ENCODE results near the gene EXOC3L1. TPM values are rescaled to one million over a fixed set of nuclear protein-coding genes. Genes with fewer than 3 reads are reported as not detected.

The EXOC3L1 gene
- total RNA-seq, 2 donors from 2014 or later = 1.6 to 3.1 TPM

GRCh38 chr16:67223992-67224391 lies 34.1 kb upstream of the EXOC3L1 start:
- intact Hi-C loops (cut with DNase I) = no loop called here
- DNase-seq (ENCODE audit: low spot score) = no peak

- peak; percentile 83 for DNase-seq (ENCODE audit: low spot score)
- intact Hi-C loops (cut with DNase I) = no loop called here
These were observed 26.9 kb upstream of the EXOC3L1 start for GRCh38 chr16:67216612-67217490.

GRCh38 chr16:67215706-67216105 lies 25.8 kb upstream of the EXOC3L1 start:
- intact Hi-C loops (cut with DNase I) = no loop called here

GRCh38 chr16:67213197-67214019 lies 23.5 kb upstream of the EXOC3L1 start:
- no peak for DNase-seq (ENCODE audit: low spot score)
- intact Hi-C loops (cut with DNase I) = no loop called here

More at GRCh38 chr16:67215706-67216105, 25.8 kb upstream of the EXOC3L1 start:
- no peak for DNase-seq (ENCODE audit: low spot score)

- intact Hi-C loops (cut with DNase I) = no loop called here
- DNase-seq (ENCODE audit: low spot score) = no peak
These were observed 22.8 kb upstream of the EXOC3L1 start for GRCh38 chr16:67212766-67213165.

GRCh38 chr16:67211674-67212073 lies 21.7 kb upstream of the EXOC3L1 start:
- intact Hi-C loops (cut with DNase I) = no loop called here
- no peak for DNase-seq (ENCODE audit: low spot score)

GRCh38 chr16:67210069-67210937 lies 20.4 kb upstream of the EXOC3L1 start:
- intact Hi-C loops (cut with DNase I) = no loop called here
- no peak for DNase-seq (ENCODE audit: low spot score)

- intact Hi-C loops (cut with DNase I) = no loop called here
- no peak for DNase-seq (ENCODE audit: low spot score)
These were observed 19.6 kb upstream of the EXOC3L1 start for GRCh38 chr16:67209565-67209964.

GRCh38 chr16:67208154-67208896 lies 18.4 kb upstream of the EXOC3L1 start:
- intact Hi-C loops (cut with DNase I) = no loop called here
- DNase-seq (ENCODE audit: low spot score) = no peak

GRCh38 chr16:67207249-67208091 lies 17.5 kb upstream of the EXOC3L1 start:
- no peak for DNase-seq (ENCODE audit: low spot score)

GRCh38 chr16:67206838-67207248 lies 16.9 kb upstream of the EXOC3L1 start:
- no peak for DNase-seq (ENCODE audit: low spot score)
- intact Hi-C loops (cut with DNase I) = no loop called here

More at GRCh38 chr16:67207249-67208091, 17.5 kb upstream of the EXOC3L1 start:
- intact Hi-C loops (cut with DNase I) = no loop called here

GRCh38 chr16:67206129-67206837 lies 16.3 kb upstream of the EXOC3L1 start:
- DNase-seq (ENCODE audit: low spot score) = no peak
- intact Hi-C loops (cut with DNase I) = no loop called here

GRCh38 chr16:67204076-67204475 lies 14.1 kb upstream of the EXOC3L1 start:
- DNase-seq (ENCODE audit: low spot score) = no peak
- intact Hi-C loops (cut with DNase I) = no loop called here

- DNase-seq (ENCODE audit: low spot score) = no peak
- intact Hi-C loops (cut with DNase I) = no loop called here
These were observed 13.1 kb upstream of the EXOC3L1 start for GRCh38 chr16:67202956-67203493.

- intact Hi-C loops (cut with DNase I) = no loop called here
- no peak for DNase-seq (ENCODE audit: low spot score)
These were observed 12.5 kb upstream of the EXOC3L1 start for GRCh38 chr16:67202426-67202825.

GRCh38 chr16:67201411-67202345 lies 11.7 kb upstream of the EXOC3L1 start:
- intact Hi-C loops (cut with DNase I) = no loop called here
- DNase-seq (ENCODE audit: low spot score) = no peak

Measured in posterior vena cava (tissue), 2 donors.